ENCODE measurements around the gene ANO2.
A peak's percentile ranks its signal among the peaks of the same experiment; 100 is the strongest.

Gene ANO2

GRCh38 chr12:5945071-5946008 lies at the start of gene ANO2:
ANO2 (minus strand) TSS chr12:5945259; CDS start chr12:5945217, 42 bp downstream.
- DNase-seq (ENCODE audit: low spot score), result peak; percentile 39

DNA sequence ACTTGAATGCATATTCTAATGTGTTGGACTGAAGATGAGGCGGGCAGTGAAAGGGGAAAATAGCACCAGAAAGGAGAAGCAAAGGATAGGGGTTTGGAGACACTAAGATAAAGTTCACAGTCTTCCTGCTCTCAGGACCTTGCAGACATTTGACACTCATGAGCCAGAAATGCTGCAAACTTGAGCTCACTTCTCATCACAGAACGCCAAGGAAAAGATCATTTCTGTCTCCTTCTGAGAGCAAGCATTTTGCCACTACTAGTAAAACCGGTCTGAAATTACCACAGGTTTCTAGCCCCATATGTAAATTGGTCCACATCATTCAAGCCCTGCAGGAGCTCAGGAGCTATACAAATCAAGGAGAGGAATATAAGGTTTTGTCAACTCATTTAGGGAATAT lies 44.6 kb upstream of the ANO2 start:
- no peak for DNase-seq (ENCODE audit: low spot score)

DNA sequence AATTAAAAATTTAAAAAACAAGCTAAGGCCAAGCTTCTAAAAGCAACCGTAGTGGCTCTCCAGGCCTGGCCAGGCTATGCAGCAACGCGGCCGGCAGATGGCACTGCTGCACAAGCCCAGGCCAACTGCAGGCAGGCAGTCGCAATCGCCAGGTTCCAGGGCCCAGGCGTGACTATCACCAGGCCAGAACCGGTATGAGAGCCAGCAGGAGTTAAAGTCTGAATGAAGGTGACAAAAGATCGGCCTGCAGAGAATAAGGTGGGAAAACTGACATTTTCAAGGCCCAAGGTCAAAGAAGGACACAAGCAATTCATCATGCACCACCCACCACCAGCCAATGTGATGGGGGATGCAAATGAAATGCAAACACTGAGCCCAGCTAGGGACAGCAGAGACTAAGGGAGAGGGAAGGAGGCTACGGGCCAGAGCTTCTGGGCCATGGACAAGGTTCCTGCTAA lies 43.6 kb upstream of the ANO2 start:
- DNase-seq (ENCODE audit: low spot score), result peak; percentile 90

GRCh38 chr12:5988088-5988487 lies 43.0 kb upstream of the ANO2 start:
- DNase-seq (ENCODE audit: low spot score), result no peak

- DNase-seq (ENCODE audit: low spot score), result no peak
Measured at GRCh38 chr12:5987573-5987972, 42.5 kb upstream of the ANO2 start.

DNA sequence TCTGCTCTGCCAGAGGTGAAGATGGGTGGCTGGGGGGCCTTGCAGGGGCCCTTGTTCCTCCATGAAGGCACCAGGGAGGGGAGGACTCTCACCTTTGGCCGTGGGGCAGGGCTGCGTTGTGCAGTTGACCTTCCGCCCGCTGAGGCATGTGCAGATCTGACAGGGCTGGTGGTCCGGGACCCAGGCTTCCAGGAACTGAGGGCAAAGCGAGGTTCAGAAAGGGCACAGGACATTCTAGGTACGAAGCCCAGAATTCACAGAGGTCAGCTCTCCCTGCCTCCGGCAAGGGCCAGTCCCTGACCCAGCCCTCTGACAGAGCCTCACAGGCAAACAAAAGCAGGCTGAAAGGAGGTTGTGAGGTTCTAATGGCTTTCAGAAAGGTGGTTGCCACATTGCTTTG lies 40.4 kb upstream of the ANO2 start:
- no peak for DNase-seq (ENCODE audit: low spot score)

GRCh38 chr12:5984873-5985272 lies 39.8 kb upstream of the ANO2 start:
- no peak for DNase-seq (ENCODE audit: low spot score)

DNA sequence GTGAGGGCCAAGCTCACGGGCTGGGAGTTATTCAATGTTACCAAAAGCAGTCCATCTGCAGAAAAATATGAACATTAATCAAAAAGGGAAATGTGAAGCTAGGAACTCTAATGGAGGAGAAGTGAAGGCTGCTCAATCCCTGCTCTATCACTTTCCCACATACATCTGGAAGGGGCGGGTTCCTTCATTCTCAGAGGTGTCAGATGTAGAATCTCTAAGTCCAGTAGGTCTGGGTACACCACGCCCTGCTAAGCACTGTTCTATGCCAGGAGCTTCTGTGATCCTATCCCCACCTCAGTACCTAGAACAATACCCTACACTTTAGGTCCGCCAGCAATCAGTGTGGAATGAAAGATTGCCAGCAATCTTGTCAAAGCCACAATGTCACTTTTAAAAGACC lies 37.0 kb upstream of the ANO2 start:
- DNase-seq (ENCODE audit: low spot score), result no peak

GRCh38 chr12:5977556-5977955 lies 32.5 kb upstream of the ANO2 start:
- no peak for DNase-seq (ENCODE audit: low spot score)

DNA sequence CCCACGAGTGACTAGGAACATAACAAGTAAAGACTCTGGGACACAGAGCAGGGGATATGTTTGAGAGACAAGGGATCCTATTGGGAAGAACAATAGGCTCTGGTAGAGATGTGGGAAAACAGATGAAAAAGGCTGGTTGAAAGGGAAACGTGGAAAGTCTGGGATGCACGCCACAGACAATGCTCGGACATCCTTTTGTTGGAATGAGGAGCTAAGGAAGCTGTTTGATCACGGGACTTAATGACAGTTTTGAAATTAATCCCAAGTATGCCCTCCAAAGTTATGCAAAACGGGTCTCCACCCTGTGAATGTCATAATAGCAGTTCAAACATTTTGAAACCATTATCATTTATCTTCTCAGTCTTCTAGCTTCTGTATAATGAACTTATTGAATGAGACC lies 31.7 kb upstream of the ANO2 start:
- no peak for DNase-seq (ENCODE audit: low spot score)

GRCh38 chr12:5976196-5976595 lies 31.1 kb upstream of the ANO2 start:
- DNase-seq (ENCODE audit: low spot score), result no peak

DNA sequence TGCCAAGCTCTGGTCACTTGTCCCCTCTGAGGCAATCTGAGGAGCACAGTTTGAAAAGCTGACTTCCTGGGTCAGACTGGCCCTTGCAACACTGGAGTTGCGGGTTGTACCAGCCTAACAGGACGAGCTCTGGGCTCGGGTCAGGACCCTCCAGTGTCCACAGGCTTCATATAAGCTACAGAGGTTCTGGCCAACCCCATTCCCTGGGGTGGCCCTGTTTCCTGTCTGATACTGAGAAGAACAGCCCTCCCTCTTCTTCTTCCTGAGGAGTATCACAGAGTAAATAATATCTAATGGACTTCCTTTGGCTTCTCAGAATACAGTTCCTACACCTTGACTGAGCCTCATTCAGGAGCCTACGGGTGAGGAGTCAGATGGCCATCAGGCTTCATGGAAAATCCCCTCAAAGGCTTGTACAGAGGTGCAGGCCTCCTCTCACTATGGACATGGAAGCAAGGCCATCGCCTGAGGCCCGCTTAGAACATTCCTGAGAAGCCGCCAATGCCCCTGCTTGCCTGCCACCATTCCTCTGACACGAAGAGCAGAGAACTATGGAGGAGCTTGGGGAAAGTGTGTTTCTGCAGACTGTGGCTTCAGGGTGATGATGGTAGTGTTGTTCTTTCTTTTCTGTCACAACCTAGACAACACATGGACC lies 28.5 kb upstream of the ANO2 start:
- DNase-seq (ENCODE audit: low spot score), result no peak

DNA sequence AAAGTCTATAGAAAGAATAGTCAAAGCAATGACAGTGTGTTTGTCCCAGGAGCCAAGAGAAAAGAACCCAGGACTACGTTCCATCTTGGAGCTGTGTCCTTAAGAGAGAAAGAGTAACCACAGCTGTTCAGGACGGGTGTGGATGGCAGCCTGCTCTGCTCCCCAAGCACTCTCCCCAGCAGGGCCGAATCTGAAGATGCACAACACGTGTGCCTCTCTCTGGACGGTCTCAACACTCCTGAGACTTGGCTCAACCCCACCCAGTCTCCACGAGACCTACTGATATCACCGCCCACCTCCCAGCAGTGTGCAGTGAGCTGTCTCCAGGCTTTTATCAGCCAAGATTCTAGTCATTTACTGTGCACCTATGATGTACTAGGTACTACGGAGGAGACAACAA lies 27.3 kb upstream of the ANO2 start:
- DNase-seq (ENCODE audit: low spot score), result no peak

- no peak for DNase-seq (ENCODE audit: low spot score)
Measured at GRCh38 chr12:5971194-5971850, 26.3 kb upstream of the ANO2 start.

- DNase-seq (ENCODE audit: low spot score), result no peak
Measured at GRCh38 chr12:5969974-5970690, 25.1 kb upstream of the ANO2 start.

DNA sequence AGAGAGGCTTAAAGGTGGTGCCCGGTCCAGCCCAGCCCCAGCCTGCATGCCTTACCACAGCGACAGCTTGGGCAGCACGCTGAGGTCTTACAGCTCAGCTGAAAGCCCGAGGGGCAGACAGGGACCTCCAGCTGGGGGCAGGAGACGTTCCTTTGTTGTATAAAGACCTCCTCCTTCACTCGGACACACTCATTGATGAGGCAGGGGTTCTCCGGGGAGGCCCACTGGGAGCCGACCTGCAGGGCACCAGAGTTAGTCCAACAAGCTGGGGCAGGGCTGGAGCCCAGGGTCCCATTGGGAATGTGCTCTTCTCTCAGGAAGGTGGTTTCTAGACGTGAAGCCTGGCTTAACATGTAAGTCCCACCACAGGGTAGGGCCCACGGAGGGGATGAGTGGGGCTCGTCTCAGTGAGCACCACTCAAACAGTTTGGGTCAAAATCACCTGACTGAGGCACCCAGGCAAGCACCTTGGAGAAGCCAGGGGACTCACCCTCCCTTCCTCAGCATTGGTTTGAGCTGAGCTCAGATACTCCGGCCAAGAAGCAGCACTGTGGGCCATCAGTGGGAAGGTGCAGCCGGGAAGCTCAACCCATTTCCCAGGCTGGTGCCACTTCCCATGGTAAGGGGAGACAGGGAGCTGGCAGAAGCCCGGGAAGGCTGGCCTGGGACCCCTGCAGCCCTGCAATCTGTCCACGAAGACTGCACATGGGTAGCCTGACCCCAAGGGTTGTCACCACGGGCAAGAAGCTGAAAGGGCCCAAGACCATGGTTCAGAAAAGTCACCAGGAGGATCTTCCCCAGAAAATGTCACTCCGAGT lies 24.3 kb upstream of the ANO2 start:
- no peak for DNase-seq (ENCODE audit: low spot score)

DNA sequence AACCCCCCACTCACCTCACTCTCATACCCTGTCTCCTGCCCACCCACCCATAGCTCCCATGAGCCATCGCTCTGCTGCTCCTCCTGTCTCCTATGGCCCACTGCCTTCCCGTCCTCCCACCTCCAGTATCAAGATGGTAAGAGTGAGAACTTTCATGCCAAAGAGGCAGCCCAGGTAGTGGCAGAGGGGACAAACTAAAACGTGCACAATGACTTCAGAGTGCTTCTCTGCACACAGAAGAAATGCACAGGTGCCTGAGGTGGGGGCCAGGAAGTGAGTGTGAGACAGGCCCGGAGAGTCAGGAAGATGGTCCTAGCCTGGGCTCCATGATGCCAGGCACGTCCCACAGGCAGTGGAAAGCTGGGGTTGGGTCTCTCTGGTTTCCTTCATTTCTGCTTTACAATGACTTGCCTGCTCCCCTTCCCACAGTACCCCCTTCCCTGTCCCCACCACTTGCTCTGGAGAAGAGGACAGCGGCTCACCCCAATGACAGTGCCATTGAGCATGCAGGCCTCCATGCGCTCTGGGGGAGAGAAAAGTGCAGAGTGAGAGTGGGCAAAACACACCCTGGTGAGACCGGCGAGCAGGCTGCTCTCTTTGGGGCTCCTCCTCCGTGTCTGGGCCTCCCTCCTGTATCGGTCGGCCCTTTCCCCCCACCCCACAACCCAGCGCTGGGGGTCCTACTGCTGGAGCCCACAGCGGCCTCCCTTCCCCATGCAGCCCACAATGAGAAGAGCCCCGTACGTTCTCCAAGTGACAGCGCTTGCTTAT lies 22.8 kb upstream of the ANO2 start:
- DNase-seq (ENCODE audit: low spot score), result no peak

DNA sequence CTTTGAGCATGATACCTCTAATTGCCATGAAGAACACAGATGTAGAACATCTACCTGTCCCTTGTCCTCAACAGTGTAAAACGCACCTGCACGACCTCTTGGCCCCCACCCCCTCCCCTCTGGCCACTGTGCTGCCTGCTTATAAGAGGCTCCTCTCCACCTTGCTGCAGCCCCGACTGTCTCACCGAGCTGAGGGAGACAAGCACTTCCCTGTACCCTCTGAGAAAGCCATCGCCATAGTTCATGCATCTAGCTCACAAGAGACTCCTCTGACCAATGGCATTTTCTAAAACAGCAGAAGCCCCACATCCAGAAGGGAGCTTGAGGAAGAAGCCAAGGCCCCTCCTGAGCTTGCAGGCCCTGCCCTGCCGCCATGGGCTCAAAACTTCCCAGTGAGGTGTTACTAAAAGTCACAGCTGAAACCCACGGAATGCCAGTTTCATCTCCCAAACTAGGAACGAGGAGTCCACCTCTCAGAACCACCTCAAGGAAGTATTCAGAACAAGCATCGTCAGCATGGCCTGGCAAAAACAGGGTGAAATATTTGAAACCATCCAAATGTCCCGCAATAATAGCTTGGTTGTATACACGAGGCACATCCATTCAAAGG lies 21.5 kb upstream of the ANO2 start:
- DNase-seq (ENCODE audit: low spot score), result no peak

DNA sequence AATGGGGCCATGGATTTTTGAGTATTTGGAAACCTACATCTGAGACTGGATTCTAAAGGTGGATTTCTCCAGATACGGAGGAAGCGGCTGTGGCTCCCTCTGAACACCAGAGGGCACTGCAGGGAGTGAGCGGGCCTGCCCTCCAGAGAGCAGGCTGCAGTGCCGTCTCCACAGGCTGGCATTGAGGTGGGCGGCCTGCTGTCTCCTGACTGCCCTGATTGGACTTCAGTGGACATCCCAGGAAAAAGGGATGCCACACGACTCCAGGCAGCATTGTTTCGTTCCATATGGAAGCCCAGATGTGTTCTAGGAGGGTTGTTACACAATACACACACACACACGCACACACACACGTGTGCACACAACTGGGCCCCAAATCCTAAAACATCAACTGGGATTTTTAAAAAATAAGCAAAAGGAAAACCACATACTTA lies 20.9 kb upstream of the ANO2 start:
- DNase-seq (ENCODE audit: low spot score), result peak; percentile 79
